Hematopoietic multipotent progenitor cell treated with erythropoietin and hydrocortisone succinate and interleukin-3 and kit ligand, for 4 days (in vitro differentiated cells): Measurements from ENCODE around the gene RAD51B.
"Not testable (repeated sequence)": the region's sequence is repeated elsewhere in the genome, so short reads cannot be mapped to it uniquely, and the experiment has no call there.

ENCODE experiments used
- DNase-seq: peaks from one replicate; pipeline ENCODE4 v3.0.0-alpha.2; 2015

RAD51B gene

GRCh38 chr14:68186500-68187276 is 367.1 kb downstream of the RAD51B start:
- not testable (repeated sequence) for DNase-seq

GRCh38 chr14:68188174-68188573 is 368.6 kb downstream of the RAD51B start:
- no peak for DNase-seq

GRCh38 chr14:68190032-68190431 is 370.5 kb downstream of the RAD51B start:
- DNase-seq, result no peak

- DNase-seq, result no peak
These were observed 372.2 kb downstream of the RAD51B start for GRCh38 chr14:68191567-68192321.

- DNase-seq, result no peak
These were observed 373.4 kb downstream of the RAD51B start for GRCh38 chr14:68192935-68193334.

- peak; percentile 7 for DNase-seq
These were observed 374.5 kb downstream of the RAD51B start for GRCh38 chr14:68193970-68194681.

- DNase-seq, result no peak
These were observed 375.5 kb downstream of the RAD51B start for GRCh38 chr14:68195126-68195525.

GRCh38 chr14:68198713-68199495 is 379.3 kb downstream of the RAD51B start:
- no peak for DNase-seq

- no peak for DNase-seq
These were observed 380.1 kb downstream of the RAD51B start for GRCh38 chr14:68199554-68200151.

- no peak for DNase-seq
These were observed 384.3 kb downstream of the RAD51B start for GRCh38 chr14:68203871-68204270.

- no peak for DNase-seq
These were observed 388.6 kb downstream of the RAD51B start for GRCh38 chr14:68208218-68208617.

- DNase-seq, result no peak
These were observed 389.2 kb downstream of the RAD51B start for GRCh38 chr14:68208626-68209317.

GRCh38 chr14:68210729-68211299 is 391.2 kb downstream of the RAD51B start:
- peak; percentile 84 for DNase-seq

GRCh38 chr14:68211421-68211820 is 391.8 kb downstream of the RAD51B start:
- no peak for DNase-seq

- DNase-seq, result no peak
These were observed 392.3 kb downstream of the RAD51B start for GRCh38 chr14:68211886-68212285.

- no peak for DNase-seq
These were observed 392.8 kb downstream of the RAD51B start for GRCh38 chr14:68212361-68212760.

- no peak for DNase-seq
These were observed 394.9 kb downstream of the RAD51B start for GRCh38 chr14:68214431-68214830.

- DNase-seq, result peak; percentile 66
These were observed 396.1 kb downstream of the RAD51B start for GRCh38 chr14:68215629-68216028.

- DNase-seq, result no peak
These were observed 396.5 kb downstream of the RAD51B start for GRCh38 chr14:68216079-68216478.

GRCh38 chr14:68216957-68217356 is 397.4 kb downstream of the RAD51B start:
- no peak for DNase-seq

- DNase-seq, result peak; percentile 67
These were observed 398.3 kb downstream of the RAD51B start for GRCh38 chr14:68217791-68218340.
